GM19099 (cell line): Measurements from ENCODE around the gene IFNAR2.

Experiments used
- POLR2A ChIP-seq: IDR thresholded peaks from 3 replicates; pipeline ENCODE4 v1.6.1; 2011; ENCODE audit warnings: low read depth; ENCODE audit not compliant: insufficient read length; ENCODE audit errors: extremely low read depth

The IFNAR2 gene

DNA sequence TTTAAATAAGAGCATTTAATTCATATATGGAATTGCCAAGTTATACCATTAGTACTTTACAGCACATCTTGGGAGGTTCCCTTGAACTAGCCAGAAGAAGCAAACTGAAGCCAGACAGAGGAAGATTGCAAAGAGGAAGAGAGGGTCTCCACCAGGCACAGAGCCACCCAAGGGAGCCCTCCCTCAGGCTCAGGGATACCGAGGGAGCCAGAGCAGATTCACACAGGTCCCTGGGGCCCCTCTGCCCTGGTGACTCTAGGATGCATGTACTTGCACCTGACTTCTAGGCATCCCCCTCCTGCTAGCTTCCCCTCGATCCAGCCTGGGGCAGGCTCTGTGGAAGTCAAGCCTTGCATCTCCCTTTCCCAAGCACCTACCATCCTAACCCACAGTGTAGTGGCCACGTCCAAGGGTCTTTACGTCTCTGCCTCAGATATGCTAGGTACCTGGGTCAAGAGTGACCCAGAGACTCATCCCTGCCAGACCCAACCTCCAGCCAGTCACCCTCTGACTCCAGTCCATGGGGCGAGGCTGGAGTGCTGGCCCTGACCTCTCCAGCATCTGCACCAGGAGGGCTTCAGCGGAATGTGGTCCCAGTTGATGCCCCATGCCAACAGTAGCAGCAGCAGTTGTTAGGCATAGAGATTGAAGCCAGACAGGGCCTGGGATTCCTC lies 6.4 kb downstream of the IFNAR2 start:
- TF ChIP-seq POLR2A = no peak

- no peak for TF ChIP-seq POLR2A
Observed at GRCh38 chr21:33236766-33237165, 7.0 kb downstream of the IFNAR2 start.

DNA sequence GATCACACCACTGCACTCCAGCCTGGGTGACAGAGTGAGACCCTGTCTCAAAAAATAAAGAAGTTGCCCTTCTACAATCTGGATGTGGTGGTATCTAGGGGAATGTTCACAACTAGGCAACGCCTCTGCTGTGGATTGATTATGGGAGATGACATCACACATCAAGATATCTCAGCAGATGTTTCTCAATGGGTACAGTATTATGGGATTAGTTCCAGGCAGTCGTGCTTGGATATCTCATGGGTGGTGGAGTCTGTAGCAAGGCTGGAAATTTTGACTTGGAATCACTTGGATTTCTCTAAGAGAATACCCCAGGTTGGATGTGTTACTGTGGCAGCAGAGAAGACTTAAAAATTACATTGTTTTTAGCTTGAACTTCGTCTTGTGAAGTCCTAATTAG lies 7.7 kb downstream of the IFNAR2 start:
- no peak for TF ChIP-seq POLR2A

- no peak for TF ChIP-seq POLR2A
Observed at GRCh38 chr21:33238146-33238545, 8.4 kb downstream of the IFNAR2 start.

DNA sequence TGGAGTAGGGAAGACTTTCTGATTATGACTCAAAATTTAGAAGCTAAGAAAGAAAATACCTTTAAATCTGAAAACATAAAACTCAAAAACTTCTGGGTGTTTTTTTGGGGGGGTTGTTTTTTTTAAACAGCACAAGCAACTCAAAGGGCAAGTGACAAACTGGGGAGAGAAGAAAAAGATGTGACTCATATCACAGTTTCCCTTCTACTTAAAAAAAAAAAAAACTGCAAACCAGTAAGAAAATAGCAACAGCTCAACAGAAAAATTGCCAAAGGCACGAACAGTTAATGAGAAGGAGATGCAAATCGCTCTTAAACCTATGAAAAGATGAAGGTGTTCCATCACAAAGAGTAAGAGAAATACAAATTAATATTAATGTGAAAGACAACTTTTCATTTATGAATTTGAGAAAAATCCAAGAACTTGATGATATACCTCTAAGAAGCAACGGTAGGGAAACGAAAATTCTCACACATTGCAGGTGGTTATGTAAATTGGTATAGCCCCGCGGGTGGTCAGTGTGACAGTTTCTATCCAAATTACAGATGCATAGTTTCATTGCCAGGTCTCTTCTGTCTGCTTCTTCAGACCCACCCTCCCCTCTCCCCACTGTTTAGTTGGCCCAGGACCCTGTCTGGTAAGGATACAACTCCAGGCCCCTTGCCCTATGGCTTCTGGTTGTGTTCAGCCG lies 9.0 kb downstream of the IFNAR2 start:
- TF ChIP-seq POLR2A = peak; percentile 26

GRCh38 chr21:33240404-33240803 lies 10.7 kb downstream of the IFNAR2 start:
- no peak for TF ChIP-seq POLR2A

DNA sequence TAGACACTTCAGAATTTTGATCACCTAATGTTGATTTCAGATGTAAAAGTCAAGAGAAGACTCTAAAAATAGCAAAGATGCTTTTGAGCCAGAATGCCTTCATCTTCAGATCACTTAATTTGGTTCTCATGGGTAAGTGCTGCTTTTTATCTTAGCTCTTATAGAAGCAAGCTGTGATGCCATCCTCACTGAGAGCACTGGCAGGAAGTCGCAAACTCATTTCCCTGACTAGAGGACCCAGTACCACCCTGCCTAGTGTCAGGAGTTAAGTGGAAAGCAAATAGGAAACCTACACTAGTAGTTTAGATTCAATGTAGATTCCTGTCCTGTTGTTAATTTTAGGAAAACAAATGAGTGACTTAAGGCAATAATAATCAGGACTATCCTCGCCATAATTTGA lies 12.1 kb downstream of the IFNAR2 start:
- TF ChIP-seq POLR2A = no peak

GRCh38 chr21:33244082-33244778 lies 14.5 kb downstream of the IFNAR2 start:
- no peak for TF ChIP-seq POLR2A

- no peak for TF ChIP-seq POLR2A
Observed at GRCh38 chr21:33244779-33245105, 15.0 kb downstream of the IFNAR2 start.

GRCh38 chr21:33245289-33245918 lies 15.7 kb downstream of the IFNAR2 start:
- TF ChIP-seq POLR2A = no peak

DNA sequence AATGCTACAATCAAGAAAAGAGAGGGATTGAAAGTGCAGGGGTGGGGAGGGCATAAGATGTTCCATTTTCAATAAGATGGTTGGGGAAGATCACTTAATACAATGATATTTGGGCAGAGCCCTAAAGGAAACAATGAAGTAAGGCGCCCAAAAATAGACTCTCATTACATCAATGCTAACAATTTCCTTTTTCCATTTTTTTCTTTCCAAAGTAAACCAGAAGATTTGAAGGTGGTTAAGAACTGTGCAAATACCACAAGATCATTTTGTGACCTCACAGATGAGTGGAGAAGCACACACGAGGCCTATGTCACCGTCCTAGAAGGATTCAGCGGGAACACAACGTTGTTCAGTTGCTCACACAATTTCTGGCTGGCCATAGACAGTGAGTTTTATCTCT lies 16.8 kb downstream of the IFNAR2 start:
- TF ChIP-seq POLR2A = no peak

DNA sequence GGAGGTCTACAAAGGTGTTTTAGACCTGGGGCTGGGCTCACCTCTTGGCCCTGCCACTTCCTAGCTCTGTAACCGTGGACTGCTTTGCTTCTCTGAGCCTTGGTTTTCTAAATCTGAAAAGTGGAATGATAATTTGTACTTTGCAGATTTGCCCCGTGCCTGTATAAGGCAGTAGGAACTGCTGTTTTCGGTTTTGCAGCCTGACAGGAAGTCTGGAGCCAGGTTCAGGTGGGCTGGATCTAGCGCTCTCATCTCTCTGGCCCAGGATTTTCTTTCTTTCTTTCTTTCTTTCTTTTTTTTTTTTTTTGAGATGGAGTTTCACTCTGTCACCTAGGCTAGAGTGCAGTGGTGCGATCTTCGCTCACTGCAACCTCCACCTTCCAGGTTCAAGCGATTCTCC lies 17.2 kb downstream of the IFNAR2 start:
- TF ChIP-seq POLR2A = no peak

- TF ChIP-seq POLR2A = no peak
Observed at GRCh38 chr21:33247599-33247998, 17.9 kb downstream of the IFNAR2 start.

DNA sequence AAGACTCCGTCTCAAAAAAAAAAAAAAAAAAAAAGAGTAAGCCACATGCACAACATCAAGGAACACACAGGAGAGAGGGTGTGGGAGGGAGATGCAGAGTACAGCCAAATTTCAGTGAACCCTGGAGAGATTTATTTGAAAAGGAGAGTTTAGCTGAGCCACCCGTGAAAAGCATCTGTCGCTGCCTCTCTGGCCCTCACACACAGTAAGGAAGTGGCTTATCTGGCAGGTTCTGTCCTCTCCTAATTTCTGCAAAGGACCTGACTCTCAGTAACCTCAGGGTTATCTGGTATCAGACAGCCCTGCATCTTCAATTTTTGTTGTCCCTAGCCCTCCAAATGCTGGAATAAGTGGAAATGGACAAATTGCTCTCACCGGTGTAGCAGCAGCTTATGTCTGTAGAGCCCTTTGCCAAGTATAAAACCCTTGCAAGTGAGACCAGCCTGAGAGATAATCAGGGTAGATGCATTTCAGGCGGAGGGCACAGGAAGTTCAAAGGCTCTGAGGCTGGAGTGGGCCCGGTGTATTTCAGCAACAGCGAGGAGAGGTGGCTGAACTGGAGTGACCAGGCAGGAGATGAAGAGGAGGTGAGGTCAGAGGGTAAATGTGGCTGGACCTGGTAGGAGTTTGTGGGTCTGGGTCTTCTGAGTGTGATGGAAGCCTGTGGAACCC lies 19.7 kb downstream of the IFNAR2 start:
- no peak for TF ChIP-seq POLR2A

GRCh38 chr21:33251119-33251518 lies 21.4 kb downstream of the IFNAR2 start:
- TF ChIP-seq POLR2A = no peak
